ENCODE results near the gene KLHL30. TPM values are rescaled to one million over a fixed set of nuclear protein-coding genes. Genes with fewer than 3 reads are reported as not detected.

The KLHL30 gene
- total RNA-seq, 1 experiment from 2014 or later, result not detected

DNA sequence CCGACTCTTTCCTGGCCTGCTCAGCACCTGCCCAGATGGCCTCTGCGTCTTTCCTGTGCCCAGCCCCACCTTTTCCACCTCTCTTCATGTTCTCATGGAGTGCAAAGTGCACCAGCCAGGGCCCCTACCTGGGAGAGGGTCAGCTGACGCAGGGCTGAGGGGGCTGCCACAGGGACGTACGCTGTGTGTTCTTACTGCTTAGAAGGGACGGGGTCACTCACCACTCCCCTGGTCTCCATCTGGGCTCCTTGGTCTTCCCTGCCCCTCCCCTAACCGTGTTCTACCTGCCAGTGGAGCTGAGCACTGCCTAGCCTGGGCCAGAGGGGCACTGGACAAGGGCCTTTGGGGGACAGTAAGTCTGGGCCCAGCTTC is 28.9 kb downstream of the KLHL30 start:
- no peak overlapping the region for H3K9ac ChIP-seq (ENCODE audit: extremely low read depth, insufficient read length, low read length)
- WGBS (ENCODE audit: extremely low coverage, insufficient read length, low lambda C conversion rate), result no CpG with 5 or more reads among the region's 7 CpGs

More for the DNA sequence above, 28.9 kb downstream of the KLHL30 start:
- Histone ChIP-seq H3K79me2 (ENCODE audit: insufficient read depth, low read length) (no peaks in the 10 kb centered on the region), H2BK12ac (ENCODE audit: insufficient read length, low read depth, low read length) (no peak overlapping the region), H3K23me2 (ENCODE audit: insufficient read length, low read depth, low read length, poor library complexity, severe bottlenecking) (no peaks in the 10 kb centered on the region), H3K18ac (ENCODE audit: insufficient read length, low read depth, low read length) (no peak overlapping the region), H3K27ac (ENCODE audit: insufficient read length, low read depth, low read length) (no peak overlapping the region), H4K5ac (ENCODE audit: insufficient read length, low read depth, low read length) (no peak overlapping the region), H3K23ac (ENCODE audit: insufficient read length, low read depth, low read length) (no peak overlapping the region), H2AFZ (ENCODE audit: low read length) (no peak overlapping the region), H3K4me2 (ENCODE audit: insufficient read depth, insufficient read length, low read length) (no peak overlapping the region), H2BK20ac (ENCODE audit: low read depth, low read length, poor library complexity, severe bottlenecking) (no peak overlapping the region), H4K20me1 (ENCODE audit: control insufficient read depth, insufficient read depth, insufficient read length) (no peaks in the 10 kb centered on the region), H3K56ac (ENCODE audit: insufficient read length, low read depth, low read length) (no peak overlapping the region), H3K14ac (ENCODE audit: insufficient read depth, low read length) (no peak overlapping the region), H2BK15ac (ENCODE audit: low read depth, low read length) (no peak overlapping the region), H3K4me1 (ENCODE audit: insufficient read depth, low read length) (no peaks in the 10 kb centered on the region), H2BK5ac (ENCODE audit: insufficient read length, low read length) (no peak overlapping the region), H3K27me3 (ENCODE audit: insufficient read depth, low read length) (peaks cover 13% of the 10 kb centered on the region; the same call in 1 of the 2 replicates), H2AK5ac (ENCODE audit: insufficient read length, low read length) (no peak overlapping the region), H4K91ac (ENCODE audit: insufficient read length, low read depth, low read length) (no peak overlapping the region), H3T11ph (ENCODE audit: low read length) (no peak overlapping the region), H2BK120ac (ENCODE audit: low read depth, low read length, poor library complexity, severe bottlenecking) (no peak overlapping the region), H3K79me1 (ENCODE audit: insufficient read depth, low read depth, low read length, poor library complexity, severe bottlenecking) (no peaks in the 10 kb centered on the region), H3K9me3 (ENCODE audit: control insufficient read depth, low read depth, low read length) (no peaks in the 10 kb centered on the region), H4K8ac (replicated peaks; ENCODE audit: insufficient read length, low read depth, low read length) (no peak overlapping the region), H3K4ac (ENCODE audit: low read depth, low read length) (no peak overlapping the region)
- Mint-ChIP-seq H3K27me3 (ENCODE audit: low read depth) (peaks cover 31% of the 10 kb centered on the region), H3K4me1 (0 out of 4 replicates have a peak, but pooled peaks cover 0 to 2% of the 10 kb centered on the region in 2 experiments), H3K9me3 (peaks cover 0 to 4% of the 10 kb centered on the region in 2 experiments; a peak in 1 of 5 replicates), H3K27ac (peak overlapping the region in 1 of 3 experiments; percentile 64; a peak in 2 of 7 replicates), H3K4me3 (no peak overlapping the region), H3K36me3 (ENCODE audit: insufficient read depth in 1 of 3, low read depth in 3 of 3) (peaks cover 9 to 29% (median 21%) of the 10 kb centered on the region in 3 experiments)
- no peak for TF ChIP-seq CTCF (conservative IDR thresholded peaks at IDR 0.05)
- DNase-seq, result no peak
